Activated CD4-positive, alpha-beta T cell treated with anti-CD3 and anti-CD28 coated beads, Interleukin-2, amount 50 U/mL, for 1 hour (primary cell): ENCODE measurements around the gene ITPR2.
"Not testable (repeated sequence)": the region's sequence is repeated elsewhere in the genome, so short reads cannot be mapped to it uniquely, and the experiment has no call there.

Source experiments
- DNase-seq: peaks from one replicate; pipeline ENCODE4 v3.0.0-alpha.2; 2020

Gene ITPR2

DNA sequence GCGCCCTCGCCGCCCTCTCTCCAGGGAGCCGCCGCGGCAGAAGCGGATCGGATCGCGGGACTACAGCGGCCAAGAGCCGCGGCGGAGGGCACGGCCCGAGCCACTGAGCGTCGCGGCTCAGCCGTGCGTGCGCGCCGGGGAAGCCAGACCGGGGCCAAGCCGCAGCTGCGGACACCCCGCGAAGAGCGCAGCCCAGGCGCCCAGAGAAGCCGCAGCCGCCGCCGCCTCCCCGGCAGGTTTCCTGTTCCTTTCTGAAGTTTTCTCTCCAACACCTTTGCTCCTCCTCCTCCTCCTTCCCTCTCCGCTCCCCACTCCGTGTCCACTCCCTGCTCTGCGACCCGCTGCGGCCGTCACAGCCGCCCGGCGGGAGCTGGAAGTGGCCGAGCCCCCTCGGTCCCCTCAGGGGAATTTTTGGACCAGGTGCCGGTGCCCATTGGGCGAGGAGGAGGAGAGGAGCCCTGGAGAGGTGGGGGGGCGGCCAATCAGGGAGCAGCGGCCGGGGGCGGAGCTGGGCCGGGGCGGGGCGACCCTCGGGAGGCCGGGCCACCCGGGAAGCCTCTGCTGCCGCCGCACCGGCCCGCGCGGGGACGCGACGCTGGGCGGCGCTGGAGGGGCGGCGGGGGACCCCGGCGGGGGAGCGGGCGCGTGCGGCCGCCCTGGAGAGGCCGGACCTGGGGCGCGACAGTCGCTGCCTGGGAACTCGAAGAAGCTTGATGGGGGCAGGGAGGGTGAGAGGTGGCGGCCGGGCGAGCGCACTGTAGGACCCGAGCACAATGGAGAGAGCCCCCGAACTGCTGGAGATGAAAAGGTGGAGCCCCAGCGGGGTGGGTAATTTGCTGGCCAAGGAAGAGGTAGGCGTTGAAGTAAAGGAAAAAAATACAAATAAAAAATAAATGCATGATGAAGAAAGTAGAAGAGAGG is at the start of gene ITPR2:
TSS of gene ITPR2 (minus strand) at position 373 of the 921 bp plus-strand sequence. CDS start 413 bp downstream, outside the sequence.
- DNase-seq = peak; percentile 91

DNA sequence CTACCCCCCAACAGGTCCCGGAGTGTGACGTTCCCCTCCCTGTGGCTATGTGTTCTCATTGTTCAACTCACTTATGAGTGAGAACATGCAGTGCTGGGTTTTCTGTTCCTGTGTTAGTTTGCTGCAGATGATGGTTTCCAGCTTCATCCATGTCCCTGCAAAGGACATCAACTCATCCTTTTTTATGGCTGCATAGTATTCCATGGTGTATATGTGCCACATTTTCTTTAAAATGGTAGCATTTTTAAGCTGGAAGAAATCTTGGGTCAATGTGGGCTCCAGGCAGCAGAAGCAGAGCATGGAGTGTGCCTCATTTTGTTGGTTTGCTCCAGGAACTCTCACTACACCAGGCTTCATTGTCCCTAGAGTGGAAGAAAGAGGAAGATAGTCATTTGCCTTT is 47.6 kb upstream of the ITPR2 start:
- DNase-seq = no peak

DNA sequence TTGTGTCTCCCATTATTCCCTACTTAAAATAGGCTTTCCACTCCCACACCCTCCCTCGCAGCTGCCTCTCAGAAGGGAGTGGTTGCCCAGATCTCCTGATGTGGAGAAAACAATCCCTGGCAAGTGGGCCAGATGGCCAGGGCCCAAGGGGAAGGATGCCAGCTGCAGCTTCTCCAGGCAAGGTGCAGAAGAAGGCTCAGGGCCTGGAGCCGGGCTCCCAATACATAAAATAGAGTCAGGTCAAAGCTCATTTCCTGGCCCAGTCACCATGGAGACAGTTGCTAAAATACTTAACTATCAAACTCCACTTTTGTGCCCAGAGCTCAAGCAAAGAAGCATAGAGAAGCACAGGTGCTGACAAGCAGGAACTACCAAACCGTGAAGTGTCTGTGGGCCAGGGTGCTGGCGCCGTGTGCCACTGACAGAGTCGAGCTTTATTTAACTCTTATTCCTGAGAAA is 45.7 kb upstream of the ITPR2 start:
- DNase-seq = no peak

DNA sequence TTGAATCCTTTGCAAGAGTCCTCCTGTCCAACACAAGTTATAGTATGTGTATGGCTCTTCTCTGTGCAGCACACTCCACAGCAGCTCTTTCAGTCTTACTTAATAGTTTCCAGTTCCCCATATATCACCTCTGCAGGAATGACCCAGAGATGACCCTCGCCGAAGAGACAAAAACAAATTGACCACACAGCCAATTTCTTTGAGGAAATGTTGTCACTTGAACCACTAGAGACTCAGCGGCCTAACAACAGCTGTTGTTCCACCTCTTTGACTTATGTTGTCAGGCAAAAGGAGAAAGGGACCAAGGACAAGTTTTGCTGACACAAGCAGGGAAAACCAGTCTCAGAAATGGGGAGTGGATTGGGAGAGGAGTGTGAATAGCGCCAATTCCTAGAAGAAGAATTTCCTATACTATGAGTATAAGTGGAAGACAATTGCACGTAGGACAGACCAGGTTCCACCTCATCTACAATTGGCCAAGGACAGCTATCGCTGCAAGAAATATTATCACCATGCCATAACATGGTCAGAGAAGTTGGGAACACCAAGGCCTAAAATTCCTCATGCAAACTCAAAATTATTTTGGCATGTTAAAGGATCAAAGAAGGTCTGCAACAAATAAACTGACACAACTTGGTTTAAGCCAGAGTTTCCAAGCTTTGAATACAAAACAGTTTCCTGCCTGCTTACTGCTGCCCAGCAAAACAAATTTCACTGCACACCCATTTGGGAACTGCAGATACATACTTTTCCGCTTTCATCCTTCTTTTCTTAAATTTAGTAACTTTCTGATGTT is 41.7 kb upstream of the ITPR2 start:
- no peak for DNase-seq

DNA sequence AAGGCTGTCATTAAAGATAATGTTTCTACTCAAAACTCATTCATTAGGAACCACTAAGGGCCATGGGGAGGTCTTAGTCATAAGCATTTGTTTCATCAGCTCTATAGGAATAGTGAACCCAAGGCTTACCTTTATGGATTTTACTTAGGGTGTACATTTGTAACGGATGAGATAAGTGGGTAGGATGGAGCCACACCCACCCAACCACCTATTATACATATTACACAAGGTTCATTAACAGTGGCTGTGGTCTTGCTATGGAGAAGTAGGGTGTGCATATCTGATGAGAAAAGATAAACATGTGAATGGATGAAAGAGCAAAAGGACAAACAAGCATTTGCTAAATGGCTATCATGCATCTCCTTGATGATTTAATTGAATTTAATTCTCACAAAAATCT is 39.6 kb upstream of the ITPR2 start:
- DNase-seq = no peak

DNA sequence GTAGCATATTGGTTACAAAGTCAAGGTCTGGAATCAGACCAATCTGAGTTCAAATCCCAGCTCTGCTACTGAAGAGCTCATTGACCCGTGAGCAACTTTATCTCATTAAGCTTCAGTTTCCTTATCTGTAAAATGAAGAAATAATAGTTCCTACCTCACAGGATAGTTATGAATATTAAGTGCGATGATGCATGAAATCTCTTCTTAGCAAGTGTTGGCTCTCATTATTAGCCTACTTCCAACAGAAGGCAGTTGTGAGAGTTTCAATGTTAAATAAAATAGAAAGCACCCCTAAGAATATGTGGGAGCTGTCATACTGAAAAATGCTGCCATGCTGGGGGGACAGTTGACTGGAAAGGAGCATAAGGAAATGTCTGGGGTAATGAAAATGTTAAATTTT is 39.0 kb upstream of the ITPR2 start:
- no peak for DNase-seq

DNA sequence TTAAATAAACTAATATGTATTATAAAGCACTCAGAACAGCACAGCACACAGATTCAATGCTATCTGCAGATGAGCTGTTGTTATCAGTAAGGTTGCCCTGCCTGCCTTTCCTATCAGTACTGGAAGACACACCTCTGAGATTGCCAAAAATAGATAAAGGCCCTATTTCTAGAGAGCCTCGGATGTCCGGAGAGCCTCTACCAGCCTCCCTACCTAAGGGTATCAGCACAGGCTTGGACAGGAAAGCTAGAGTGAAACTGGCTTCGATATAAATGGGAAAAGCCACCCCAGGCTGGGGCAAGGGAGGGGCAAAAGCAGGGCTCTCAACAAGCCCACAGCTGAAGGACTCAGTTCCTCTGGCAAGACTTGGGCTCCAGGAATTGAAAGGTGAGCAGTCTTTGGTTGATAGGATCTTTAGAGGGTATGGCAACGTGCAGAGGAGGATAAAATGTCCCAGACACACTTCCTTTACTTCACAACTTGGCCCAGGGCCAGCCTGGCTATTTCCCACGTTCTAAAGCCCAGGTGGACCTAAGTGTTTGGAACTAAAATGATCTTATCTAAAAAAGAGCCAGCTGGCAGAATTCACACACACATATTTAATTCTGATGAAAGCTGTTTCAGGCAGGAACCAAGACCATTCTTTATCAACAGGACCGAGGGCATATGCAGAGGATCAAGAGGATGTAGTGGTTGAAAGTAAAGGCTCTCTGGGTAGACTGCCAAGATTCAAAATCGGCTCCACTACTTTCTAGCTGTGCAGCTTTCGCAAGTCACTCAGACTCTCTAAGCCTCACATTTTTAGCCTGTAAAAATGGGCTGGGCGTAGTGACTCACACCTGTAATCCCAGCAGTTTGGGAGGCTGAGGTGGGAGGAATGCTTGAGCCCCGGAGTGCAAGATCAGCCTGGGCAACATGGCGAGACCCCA is 37.8 kb upstream of the ITPR2 start:
- no peak for DNase-seq

DNA sequence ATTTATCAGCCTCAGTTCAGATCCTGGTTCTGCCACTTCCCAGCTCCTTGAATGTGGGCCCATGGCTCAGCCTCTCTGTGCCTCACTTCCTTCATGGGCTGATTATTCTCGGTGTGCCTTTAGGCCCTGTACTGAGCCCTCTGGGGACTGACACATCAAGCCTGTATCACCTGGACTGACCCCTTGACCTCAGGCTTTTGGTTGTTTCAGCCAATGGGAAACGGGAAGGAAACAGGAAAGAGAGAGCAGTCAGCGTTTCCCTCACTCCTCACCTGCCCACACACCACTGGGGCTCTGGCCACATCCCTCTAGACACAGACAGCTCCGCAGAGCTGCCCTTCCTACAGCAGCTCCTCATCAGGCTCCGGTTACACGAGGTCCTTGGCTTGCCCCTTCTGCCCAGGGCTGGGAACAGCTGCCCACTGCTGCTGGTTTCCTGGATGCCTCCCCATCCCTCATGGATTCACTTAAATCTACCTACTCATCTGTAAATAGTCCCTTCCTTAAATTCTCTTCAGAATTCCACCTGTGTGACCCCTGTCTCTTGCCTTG is 37.0 kb upstream of the ITPR2 start:
- no peak for DNase-seq

DNA sequence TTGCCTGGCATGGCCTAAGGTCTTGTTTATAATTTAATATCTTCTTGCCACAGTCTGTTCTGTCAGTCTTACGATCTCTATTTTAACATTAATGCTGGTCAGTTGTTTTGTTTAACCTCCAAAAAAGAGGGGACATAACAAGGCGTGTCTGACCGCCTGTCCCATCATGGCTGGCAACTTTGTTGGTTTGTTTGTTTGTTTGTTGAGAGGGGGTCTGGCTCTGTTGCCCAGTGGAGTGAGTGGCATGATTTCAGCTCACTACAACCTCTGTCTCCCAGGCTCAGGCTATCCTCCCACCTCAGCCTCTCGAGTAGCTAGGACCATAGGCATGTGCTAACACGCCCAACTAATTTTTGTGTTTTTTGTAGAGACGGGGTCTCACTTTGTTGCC is 36.1 kb upstream of the ITPR2 start:
- no peak for DNase-seq

DNA sequence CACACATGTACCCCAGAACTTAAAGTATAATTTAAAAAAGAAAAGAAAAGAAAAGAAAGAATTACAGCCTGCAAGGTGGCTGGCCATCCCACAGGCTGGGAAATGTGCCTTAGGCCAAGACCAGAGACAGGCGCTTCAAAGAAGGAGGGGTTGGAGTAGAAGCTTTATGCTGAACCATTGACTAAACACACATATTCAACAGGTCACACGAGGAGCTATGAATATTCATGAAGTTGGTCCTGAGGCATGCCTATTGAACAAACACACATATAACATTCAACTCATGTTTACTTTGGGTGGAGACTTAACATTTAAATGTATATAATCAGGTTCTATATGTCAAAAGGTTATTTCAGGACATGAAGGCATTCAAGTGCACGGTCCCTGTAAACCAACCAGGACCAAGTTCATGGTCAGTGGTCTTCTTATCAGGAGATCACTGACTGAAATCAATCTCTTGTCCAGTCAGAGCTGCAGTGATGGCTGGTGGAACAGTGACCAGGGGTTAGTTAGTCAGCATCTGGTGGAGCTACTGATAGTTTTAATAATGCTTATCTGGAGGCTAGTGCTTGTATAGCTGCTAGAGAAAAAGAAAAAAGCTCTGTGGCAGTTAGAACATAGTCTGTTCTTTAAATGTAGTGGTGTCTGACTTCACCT is 35.6 kb upstream of the ITPR2 start:
- DNase-seq = no peak

DNA sequence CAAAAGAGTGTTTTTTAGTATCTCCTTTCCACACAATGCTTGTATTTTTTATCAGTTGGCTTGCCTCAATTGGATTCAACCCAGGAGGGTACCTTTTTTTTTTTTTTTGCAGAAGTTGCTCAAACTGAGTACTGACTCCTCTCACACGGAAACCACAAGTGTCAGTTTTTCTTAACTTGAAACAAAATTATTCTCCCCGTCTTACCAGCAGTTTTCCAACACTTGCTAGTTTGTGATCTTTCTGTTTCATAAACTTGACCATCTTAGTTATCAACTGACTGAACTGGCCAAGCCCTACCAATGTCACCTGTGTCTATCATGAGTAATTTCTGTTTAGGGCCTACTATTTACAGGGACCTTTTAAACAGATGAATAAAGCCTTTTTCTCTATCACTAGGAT is 34.1 kb upstream of the ITPR2 start:
- no peak for DNase-seq

DNA sequence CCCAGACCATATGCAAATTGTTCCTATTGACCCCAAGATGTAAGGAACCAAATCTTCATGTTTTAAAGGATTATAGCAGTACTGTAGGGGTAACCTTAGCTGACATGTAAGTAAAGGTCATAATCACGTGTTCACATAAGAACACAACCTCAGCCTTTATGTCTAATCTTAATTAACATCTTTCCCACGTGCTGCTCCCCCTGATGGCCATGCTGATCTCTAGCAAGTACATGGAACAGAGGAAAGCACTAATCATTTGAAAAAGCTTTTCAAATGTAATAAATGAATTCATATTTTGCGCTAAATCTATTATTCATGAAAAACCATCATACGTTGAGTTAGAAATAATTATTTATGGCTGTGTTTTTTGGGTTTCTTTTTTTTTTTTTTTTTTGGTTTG is 30.5 kb upstream of the ITPR2 start:
- no peak for DNase-seq

DNA sequence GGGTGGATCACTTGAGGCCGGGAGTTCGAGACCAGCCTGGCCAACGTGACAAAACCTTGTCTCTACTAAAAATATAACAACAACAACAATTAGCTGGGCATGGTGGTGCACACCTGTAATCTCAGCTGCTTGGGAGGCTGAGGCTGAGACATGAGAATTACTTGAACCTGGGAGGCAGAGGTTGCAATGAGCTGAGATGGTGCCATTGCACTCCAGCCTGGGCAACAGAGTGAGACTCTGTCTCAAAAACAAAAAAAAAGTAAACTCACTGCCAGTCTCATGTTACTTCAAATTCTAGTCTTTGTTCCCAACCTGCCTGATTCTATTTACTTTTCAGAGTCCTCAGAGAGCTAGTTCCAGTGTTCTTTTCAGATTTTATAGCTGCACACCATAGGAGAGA is 29.8 kb upstream of the ITPR2 start:
- not testable (repeated sequence) for DNase-seq

DNA sequence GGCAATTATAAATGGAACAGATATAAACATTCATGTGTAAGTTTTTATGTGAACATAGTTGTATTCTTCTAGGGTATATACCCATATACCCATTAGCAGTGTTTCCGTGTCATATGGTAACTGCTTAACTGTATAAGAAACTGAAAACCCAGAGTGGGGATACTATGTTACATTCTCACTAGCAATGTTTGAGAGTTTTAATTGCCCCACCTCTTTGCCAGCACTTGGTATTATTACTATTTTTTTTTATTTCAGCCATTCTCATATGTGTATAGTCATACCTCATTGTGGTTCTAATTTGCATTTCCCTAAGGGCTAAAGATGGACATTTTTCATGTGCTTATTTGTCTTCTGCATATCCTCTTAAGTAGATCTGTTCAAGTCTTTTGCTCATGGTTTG is 28.7 kb upstream of the ITPR2 start:
- DNase-seq = no peak

DNA sequence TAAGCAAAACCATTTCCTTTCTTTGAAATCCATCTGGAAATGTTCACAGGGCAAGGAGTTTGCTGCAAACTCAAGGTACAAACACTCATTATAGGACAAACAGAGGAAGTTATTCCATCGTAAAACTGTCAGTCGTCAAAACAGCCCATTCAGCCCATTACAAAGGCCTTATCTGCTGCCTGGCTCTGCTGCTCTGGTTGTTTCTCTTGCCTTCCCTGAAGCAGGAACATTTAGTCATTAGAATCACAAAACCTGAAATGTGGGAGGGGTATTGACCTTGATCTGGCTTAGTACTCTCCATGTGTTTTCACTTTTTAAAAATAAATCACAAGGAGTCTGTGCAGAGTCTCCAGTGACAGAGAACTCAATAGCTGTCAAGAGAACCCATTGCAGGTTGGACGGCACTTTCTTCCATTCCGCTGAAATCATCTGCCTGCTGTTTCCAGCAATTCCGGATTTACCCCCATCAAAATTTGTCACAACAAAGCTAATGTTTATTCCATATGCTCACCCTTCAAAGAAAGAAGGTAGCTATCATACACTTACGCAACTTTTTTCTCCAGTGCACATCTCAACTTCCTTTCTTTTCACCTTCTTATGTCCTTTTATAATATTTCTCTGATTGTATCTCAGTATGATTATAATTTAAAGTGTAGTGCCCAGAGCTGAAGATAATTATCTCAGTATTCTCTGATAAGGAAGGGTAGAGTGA is 24.6 kb upstream of the ITPR2 start:
- DNase-seq = no peak

DNA sequence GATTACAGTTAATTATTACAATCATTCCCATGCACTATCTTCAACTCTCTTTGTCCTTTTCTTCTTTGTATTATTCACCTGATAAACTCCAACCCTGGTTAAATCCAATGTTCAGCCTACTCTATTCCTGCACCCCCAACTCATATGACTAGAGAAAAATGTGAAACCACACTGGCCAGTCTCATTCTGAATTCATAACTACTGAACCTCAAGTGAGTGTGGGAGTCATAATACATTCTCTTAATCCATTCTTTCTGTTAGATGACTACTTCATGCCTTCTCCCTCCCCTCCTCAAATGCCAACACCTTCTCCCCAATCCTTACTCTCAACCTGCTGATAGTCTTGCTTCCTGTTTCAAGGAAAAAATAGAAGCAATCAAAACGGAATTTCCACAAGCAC is 22.3 kb upstream of the ITPR2 start:
- no peak for DNase-seq

DNA sequence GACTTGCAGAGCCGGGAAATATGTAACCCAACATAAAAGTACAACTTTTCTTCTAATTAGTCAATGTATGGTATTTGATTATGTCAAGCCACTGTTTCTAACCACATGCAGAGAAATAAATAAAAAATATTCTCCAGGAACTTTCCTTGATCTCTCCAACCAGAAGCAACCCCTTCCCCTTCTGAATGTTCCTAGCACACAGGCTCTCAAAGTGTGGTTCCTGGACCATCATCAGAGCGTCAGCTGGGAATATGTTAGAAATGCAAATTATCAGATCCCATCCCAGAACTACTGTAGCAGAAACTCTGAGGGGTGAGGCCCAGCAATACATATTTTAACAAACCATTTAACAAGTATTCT is 21.0 kb upstream of the ITPR2 start:
- DNase-seq = no peak

DNA sequence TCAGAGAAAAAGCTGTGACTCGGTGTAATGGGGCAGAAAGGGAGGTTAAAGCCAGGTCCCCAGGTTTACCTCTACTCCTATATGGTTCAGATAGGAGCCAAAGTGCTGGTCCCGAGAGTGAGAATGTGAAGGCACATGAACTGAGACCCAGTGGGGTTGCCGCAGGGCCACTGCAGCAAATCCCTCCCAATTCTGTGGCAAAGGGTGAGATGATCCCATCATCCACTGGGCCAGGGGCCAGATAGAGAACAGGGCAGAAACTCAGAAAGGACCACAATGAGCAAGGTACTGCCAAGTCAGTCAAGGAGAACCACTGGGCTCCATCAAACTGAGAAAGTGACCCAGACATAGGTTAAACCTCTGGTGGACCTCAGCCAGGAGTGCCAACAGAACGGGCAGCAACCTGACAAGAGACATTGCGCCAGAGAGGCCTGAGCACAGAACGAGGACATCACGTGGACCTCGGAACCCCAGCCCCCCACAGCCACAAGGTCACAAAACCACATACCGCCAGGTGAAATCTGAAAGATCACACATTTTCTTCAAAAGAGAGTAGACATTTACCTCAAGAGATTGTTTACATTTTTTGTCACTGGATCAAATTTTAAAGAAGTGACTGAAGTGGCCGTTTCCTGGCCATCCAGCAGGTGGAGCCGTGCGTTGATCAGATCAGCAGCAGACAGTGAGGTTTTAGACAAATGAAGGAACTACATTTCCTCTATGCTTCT is 20.5 kb upstream of the ITPR2 start:
- peak; percentile 72 for DNase-seq

DNA sequence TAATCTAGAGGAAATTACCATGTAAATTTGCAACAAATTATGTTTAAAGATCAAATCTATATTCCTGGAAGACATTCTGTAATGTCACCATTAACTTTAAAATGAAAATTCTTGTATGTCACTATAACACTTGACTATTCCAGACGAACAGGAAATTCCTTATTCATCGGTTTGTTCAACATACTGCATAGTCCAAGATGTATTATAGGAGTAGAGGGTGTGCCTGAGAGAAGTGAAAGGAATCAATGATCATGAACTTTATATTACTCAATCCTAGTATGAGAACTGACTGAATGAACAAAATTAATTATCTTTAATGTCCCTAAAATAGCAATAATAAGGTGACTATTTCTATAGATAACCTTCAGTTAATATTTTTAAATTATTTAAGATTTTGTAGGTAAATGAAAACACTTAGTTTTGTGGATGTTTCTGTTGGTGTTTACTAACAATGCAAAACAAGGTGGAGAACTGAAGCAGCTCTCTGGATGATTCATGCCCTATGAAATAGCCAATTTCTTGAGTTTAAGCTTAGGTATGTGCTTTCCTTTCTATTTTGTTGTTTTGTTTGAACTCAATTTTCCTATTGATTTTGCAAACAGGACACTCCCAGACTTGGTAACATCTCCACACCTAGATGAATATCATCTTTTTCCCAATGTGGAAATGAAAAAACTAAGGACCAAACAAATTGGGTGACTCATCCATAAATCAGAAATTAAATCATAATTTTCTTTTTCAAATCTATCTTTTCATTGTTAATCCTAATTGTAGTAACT is 18.2 kb upstream of the ITPR2 start:
- DNase-seq = no peak
